ENCODE data around the gene SEMA5B. TPM values are rescaled to one million over a fixed set of nuclear protein-coding genes. Genes with fewer than 3 reads are reported as not detected.

The SEMA5B gene
- total RNA-seq, 4 donors from 2014 or later: 0.29 to 25.4 (median 4.5) TPM; not detected in 1

GRCh38 chr3:122947196-122947595, 80.4 kb downstream of the SEMA5B start:
- peak overlapping the region in 1 of 2 donors; percentile 37 for H3K27ac ChIP-seq
- intact Hi-C loops (cut with DNase I; ENCODE audit: low total_unique reads): loop anchor here (10.0 kb wide), 1 partner anchor 78 kb away; the partner anchor contains the start of gene SEMA5B
- H3K27me3 ChIP-seq: no peaks in the 10 kb centered on the region
- no peaks in the 10 kb centered on the region for H3K9me3 ChIP-seq
- TF ChIP-seq CTCF (IDR thresholded peaks at IDR 0.05) (no peak), POLR2A (IDR thresholded peaks at IDR 0.05) (no peak)
- H3K36me3 ChIP-seq: no peaks in the 10 kb centered on the region
- H3K4me3 ChIP-seq: no peak overlapping the region
- DNase-seq: no peak
- H3K4me1 ChIP-seq: no peaks in the 10 kb centered on the region

GRCh38 chr3:122946185-122946584, 81.4 kb downstream of the SEMA5B start:
- H3K27me3 ChIP-seq: no peaks in the 10 kb centered on the region
- no peak overlapping the region for H3K27ac ChIP-seq
- TF ChIP-seq CTCF (IDR thresholded peaks at IDR 0.05) (no peak), POLR2A (IDR thresholded peaks at IDR 0.05) (no peak)
- H3K9me3 ChIP-seq: no peaks in the 10 kb centered on the region
- intact Hi-C loops (cut with DNase I; ENCODE audit: low total_unique reads): loop anchor here (10.0 kb wide), 1 partner anchor 79 kb away; the partner anchor contains the start of gene SEMA5B
- H3K36me3 ChIP-seq: no peaks in the 10 kb centered on the region
- H3K4me3 ChIP-seq: no peak overlapping the region
- DNase-seq: no peak
- H3K4me1 ChIP-seq: no peaks in the 10 kb centered on the region

- TF ChIP-seq POLR2A (IDR thresholded peaks at IDR 0.05): no peak
- no peak for TF ChIP-seq CTCF (IDR thresholded peaks at IDR 0.05)
- no peak for DNase-seq
- H3K4me3 ChIP-seq: no peak overlapping the region
- H3K4me1 ChIP-seq: no peaks in the 10 kb centered on the region
- intact Hi-C loops (cut with DNase I; ENCODE audit: low total_unique reads): loop anchor here (10.0 kb wide), 1 partner anchor 80 kb away; the partner anchor contains the start of gene SEMA5B
- H3K27ac ChIP-seq: no peak overlapping the region
- H3K36me3 ChIP-seq: no peaks in the 10 kb centered on the region
- no peaks in the 10 kb centered on the region for H3K9me3 ChIP-seq
- H3K27me3 ChIP-seq: no peaks in the 10 kb centered on the region
These were observed 82.3 kb downstream of the SEMA5B start for GRCh38 chr3:122945230-122945629.

- no peaks in the 10 kb centered on the region for H3K36me3 ChIP-seq
- DNase-seq: no peak
- no peaks in the 10 kb centered on the region for H3K9me3 ChIP-seq
- no peak for TF ChIP-seq CTCF (IDR thresholded peaks at IDR 0.05)
- no peak for TF ChIP-seq POLR2A (IDR thresholded peaks at IDR 0.05)
- no peaks in the 10 kb centered on the region for H3K4me1 ChIP-seq
- intact Hi-C loops (cut with DNase I; ENCODE audit: low total_unique reads): loop anchor here (10.0 kb wide), 1 partner anchor 80 kb away; the partner anchor contains the start of gene SEMA5B
- no peak overlapping the region for H3K4me3 ChIP-seq
- H3K27ac ChIP-seq: peak overlapping the region; percentile 15 to 36
- no peaks in the 10 kb centered on the region for H3K27me3 ChIP-seq
These were observed 82.8 kb downstream of the SEMA5B start for GRCh38 chr3:122944671-122945161.

GRCh38 chr3:122943828-122944190, 83.8 kb downstream of the SEMA5B start:
- Histone ChIP-seq H3K4me1 (no peaks in the 10 kb centered on the region), H3K27me3 (no peaks in the 10 kb centered on the region), H3K4me3 (no peak overlapping the region), H3K27ac (no peak overlapping the region), H3K36me3 (no peaks in the 10 kb centered on the region), H3K9me3 (no peaks in the 10 kb centered on the region)
- DNase-seq: no peak
- intact Hi-C loops (cut with DNase I; ENCODE audit: low total_unique reads): loop anchor here (10.0 kb wide), 1 partner anchor 81 kb away; the partner anchor contains the start of gene SEMA5B
- TF ChIP-seq POLR2A (IDR thresholded peaks at IDR 0.05) (no peak), CTCF (IDR thresholded peaks at IDR 0.05) (no peak)

Measured in uterus (tissue), 4 donors.